PFSK-1 (cell line): ENCODE results near the gene GABBR1.

Experiments used
- FOXP2 ChIP-seq: optimal IDR thresholded peaks from 2 replicates; pipeline ENCODE3; 2011; ENCODE audit warnings: borderline replicate concordance, control low read depth, inconsistent platforms; ENCODE audit not compliant: insufficient read depth; ENCODE audit errors: extremely low read length, extremely low read depth
- POLR2AphosphoS5 ChIP-seq: IDR thresholded peaks from 2 replicates; pipeline ENCODE4 v1.6.1; 2012; ENCODE audit warnings: low read depth, mild to moderate bottlenecking, control low read depth, low read length, moderate library complexity
- TAF1 ChIP-seq: IDR thresholded peaks from 2 replicates; pipeline ENCODE4 v1.6.1; 2012; ENCODE audit warnings: low read length, control low read depth, borderline replicate concordance; ENCODE audit not compliant: insufficient read depth
- TF ChIP-seq, protein P1 (sequence below), 2 experiments: IDR thresholded peaks; 2 replicates each; pipeline versions ENCODE4 v1.6.1 to v1.8.0; 2011 to 2012; ENCODE audit warnings: low read depth in 2 of 2, low read length in 2 of 2, control low read depth in 1 of 2, inconsistent platforms in 1 of 2, mild to moderate bottlenecking in 1 of 2, moderate library complexity in 1 of 2; ENCODE audit not compliant: insufficient read depth in 1 of 2

DNA sequence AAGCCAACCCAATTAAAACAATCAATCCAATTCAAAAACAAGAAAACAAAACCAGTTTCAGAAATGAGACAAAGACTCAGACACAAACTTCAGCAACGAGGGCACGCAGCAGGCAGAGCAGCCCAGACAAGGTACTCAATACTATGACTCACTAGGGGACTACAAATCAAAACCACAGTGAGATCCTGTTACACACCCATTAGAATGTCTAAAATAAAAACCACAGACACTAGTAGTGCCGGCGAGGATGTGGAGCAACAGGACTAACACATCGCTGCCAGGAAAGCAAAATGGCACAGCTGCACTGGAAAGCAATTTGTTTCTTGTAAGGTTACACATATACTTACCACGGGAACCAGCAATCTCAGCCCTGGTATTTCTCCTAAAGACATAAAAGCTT, 116.9 kb downstream of the GABBR1 start:
- TF ChIP-seq, protein P1, sequence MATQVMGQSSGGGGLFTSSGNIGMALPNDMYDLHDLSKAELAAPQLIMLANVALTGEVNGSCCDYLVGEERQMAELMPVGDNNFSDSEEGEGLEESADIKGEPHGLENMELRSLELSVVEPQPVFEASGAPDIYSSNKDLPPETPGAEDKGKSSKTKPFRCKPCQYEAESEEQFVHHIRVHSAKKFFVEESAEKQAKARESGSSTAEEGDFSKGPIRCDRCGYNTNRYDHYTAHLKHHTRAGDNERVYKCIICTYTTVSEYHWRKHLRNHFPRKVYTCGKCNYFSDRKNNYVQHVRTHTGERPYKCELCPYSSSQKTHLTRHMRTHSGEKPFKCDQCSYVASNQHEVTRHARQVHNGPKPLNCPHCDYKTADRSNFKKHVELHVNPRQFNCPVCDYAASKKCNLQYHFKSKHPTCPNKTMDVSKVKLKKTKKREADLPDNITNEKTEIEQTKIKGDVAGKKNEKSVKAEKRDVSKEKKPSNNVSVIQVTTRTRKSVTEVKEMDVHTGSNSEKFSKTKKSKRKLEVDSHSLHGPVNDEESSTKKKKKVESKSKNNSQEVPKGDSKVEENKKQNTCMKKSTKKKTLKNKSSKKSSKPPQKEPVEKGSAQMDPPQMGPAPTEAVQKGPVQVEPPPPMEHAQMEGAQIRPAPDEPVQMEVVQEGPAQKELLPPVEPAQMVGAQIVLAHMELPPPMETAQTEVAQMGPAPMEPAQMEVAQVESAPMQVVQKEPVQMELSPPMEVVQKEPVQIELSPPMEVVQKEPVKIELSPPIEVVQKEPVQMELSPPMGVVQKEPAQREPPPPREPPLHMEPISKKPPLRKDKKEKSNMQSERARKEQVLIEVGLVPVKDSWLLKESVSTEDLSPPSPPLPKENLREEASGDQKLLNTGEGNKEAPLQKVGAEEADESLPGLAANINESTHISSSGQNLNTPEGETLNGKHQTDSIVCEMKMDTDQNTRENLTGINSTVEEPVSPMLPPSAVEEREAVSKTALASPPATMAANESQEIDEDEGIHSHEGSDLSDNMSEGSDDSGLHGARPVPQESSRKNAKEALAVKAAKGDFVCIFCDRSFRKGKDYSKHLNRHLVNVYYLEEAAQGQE (IDR thresholded peaks at IDR 0.05; ENCODE audit: insufficient read depth in 1 of 2, low read depth in 2 of 2, low read length in 2 of 2), result no peak
- TF ChIP-seq TAF1 (no peak), POLR2AphosphoS5 (no peak), FOXP2 (no peak)
